ENCODE measurements around the gene SEMA4C.

Gene SEMA4C

GRCh38 chr2:96879545-96880040, 9.7 kb upstream of the SEMA4C start:
- DNase-seq: no peak

DNA sequence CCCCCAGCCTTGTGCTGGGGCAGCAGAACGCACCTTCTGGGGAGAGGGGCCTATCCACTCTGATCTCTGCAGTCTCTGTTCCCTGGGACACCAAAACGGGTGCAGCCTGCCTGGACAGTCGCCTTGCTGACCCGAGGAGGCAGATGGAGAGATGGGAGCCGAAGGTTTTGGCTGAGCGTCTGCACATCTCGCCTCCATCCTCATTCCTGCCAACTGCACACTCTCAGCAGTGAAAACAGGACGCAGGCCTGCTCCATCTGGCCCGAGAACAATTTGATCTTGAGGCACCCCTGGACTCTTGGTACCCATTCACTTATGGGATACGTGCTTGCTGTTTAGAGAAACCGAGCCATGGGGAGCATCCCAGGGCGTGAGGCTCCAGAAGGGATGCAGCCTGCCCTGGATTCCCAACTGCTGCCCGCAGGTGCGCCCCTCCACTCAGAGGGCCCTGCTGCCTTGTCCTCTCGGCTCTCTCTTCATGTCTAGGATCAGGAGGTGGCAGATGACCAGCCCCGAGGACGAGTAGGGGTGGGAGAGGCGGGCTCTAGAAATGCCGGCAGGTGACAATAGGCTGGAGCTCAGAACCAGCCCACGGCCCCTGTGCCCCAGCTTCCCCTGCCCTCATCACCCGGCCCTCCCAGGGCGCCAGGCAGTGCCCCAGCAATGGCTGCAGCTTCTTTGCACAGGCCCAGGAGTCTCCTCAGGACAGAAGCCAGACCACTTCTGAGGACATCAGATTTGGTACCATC, 9.1 kb upstream of the SEMA4C start:
- DNase-seq: no peak

GRCh38 chr2:96878171-96878570, 8.3 kb upstream of the SEMA4C start:
- no peak for DNase-seq

GRCh38 chr2:96877631-96878092, 7.8 kb upstream of the SEMA4C start:
- no peak for DNase-seq

DNA sequence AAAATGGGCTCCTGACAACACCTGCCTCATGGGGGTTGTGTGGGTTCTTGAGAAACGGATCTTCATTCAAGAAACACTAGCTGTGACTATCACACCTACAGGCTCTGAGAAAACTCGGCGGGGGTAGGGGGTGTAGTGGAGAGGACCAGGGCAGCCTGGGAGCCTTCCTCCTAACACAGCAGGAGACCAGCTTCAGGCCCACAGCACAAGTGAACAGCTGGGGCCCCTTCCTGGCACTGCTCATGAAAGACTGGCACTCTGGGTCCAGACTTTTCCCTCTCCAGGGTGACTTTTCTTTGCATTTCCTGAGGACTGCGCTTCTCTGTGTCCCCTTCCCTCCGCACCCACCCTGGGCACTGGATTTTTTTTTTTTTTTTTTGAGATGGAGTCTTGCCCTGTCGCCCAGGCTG, 7.2 kb upstream of the SEMA4C start:
- DNase-seq: no peak

DNA sequence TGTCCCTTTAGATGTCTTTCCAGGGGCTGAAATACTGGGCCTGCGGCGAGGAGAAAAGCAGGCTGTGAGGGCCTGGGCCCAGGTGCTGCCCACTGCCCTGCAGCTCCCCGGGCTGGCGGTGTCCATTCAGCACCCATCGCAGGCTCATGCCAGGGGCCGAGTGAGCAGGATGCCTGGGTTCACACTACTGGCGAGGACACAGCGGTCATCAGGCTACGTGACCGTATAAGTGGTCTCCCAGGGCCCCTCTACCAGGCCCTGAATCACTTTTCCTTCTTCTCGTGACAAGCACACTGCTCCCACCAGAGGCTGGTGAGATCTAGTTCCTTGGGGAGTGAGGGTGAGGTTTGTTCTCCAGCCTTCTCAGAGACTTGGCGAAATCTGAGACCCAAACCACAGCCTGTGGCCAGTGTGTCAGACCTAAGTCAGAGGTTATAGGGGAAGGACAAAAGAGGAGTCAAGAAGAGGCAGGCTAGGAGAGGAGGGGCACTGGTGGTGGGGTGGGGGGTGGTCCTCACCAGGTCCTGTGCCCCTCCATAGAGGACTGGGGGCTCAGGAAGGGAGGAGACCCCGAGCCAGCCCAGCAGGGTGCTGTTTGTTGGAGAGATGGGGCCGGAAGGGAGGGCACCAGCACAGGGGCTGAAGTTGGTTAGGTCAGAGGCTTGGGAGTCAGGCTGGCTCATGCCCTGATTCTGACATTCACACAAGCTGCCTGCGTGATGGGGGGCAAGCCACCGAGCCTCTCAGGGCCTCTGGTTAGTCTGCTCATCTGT, 6.6 kb upstream of the SEMA4C start:
- DNase-seq: no peak

DNA sequence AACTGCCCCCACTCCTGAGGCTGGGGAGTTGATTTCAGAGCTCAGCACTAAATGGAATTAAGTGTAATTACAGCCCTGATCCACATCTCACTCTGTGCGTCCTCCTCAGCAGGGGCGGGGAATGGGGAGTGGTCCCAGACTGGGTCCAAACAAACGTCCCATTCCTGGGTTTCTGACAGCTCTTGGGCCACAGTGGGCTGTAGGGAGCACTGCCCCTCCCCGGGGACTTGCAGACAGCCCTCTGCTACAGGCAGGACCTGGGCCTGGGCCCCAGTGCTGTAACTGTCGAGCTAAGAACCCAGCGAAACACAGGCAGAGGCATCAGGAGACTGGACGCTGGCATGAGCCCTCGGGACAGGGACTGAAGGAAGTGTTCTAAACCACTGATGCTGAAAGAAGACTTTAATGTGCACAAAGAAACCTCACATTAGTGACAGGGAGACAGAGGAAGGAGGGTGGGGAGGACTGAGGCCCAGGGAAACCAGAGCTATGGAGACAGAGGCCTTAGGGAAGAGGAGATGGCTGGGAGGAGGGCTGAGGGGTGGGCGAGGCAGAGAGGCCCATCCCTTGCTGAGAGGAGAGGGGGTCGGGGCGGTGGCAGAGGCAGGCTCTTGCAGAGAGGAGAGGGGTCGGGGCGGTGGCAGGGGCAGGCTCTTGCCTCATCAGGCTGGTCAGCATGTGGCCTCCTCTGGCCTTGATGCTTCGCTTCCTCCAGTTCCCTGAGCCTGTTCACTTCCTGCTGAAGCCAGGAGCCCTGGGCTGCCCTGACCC, 5.8 kb upstream of the SEMA4C start:
- DNase-seq: no peak

GRCh38 chr2:96874198-96874831, 4.4 kb upstream of the SEMA4C start:
- DNase-seq: peak; percentile 49

GRCh38 chr2:96873651-96874096, 3.8 kb upstream of the SEMA4C start:
- no peak for DNase-seq

GRCh38 chr2:96872591-96873349, 2.9 kb upstream of the SEMA4C start:
- peak; percentile 61 for DNase-seq

DNA sequence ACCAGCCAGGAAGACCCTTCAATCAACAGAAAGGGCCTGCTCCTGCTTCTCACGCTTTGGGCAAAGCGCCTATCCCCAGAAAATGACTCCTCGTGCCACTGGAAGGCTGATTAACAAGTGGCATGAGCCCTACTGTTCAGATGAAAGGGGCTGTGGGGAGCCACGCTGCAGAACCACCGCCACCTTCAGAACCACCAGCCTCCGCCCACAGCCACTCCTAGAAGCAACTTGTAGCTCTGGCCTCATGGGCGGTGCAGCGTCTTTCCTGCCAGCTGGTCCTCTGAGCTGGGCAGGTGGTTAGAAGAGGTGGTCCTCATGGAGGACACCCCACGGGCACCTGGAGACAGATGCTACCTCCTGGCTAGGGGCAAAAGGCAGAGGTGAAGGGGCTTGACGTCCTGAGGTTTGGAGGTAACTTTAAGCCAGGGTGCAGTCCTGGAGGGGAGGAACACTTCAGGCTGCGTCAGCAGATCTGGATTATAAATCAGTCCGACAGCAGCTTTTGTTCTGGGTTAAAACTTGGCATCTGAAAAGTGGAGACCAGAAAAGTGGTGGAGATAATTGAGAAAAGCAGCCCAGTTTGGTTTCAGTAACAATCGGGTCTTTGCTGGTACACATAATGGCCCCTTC, 861 bp upstream of the SEMA4C start:
- DNase-seq: peak; percentile 71

DNA sequence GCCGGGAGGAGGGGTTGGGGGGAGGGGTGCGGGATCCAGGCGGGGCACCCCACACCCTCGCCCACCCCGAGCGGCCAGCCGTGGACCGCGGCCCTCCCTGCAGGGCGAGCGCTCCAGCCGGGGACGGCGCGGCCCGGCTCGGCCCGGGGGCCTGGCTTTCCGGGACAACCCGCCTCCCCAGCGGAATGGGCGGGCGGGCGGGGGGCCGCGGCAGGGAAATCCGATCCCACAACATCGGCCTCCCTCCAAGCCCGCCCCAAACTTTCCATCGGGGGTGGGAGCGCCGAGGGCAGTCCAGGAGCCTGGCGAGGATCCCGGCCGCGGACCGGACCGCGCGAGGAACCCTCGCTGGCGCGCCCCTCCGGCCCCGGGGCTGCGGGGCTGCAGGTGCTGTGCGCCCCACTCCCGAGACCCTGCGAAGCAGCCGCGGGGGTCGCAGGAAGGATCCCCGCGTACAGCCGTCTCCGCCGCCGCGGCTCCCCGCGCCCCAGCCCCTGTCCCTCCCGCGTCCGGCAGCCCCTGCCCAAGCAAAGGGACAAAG, 529 bp downstream of the SEMA4C start:
- DNase-seq: peak; percentile 77

DNA sequence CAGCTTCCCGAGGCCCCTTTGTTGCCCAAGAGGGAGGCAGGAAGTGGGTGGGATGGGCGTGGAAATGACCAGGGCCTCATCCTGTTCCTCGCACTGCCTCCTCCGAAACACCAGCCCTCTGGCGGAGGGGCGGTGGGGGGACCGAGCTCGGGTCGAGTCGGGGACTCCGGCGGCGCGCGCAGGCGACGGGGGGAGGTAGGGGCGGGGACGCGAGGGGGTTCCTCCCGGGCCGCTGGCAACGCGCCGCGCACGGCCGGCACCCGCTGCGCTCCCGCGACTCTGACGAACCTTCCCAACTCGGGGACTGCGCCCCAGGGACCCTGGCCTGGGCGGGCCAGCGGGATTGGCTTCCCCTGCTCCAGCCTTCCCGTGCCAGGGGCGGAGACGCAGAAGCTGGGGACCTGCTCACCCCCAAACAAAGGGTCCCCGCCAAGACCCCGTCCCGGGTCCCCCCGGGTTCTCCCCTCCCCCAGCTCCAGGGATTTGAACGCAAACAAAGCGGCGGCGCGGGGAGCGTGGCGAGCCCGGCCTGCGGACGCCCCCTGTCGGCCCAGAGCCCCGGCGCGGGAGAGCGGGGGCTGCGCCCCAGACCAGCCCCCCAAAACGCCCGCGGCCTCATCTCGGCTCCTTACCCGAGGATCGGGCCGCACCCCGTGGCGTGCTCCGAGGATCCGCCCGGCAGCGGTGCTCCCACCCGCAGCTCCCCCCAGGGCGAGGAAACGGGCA, 1.2 kb downstream of the SEMA4C start:
- peak; percentile 92 for DNase-seq

- DNase-seq: no peak
These were observed 1.9 kb downstream of the SEMA4C start for GRCh38 chr2:96867756-96868554.

DNA sequence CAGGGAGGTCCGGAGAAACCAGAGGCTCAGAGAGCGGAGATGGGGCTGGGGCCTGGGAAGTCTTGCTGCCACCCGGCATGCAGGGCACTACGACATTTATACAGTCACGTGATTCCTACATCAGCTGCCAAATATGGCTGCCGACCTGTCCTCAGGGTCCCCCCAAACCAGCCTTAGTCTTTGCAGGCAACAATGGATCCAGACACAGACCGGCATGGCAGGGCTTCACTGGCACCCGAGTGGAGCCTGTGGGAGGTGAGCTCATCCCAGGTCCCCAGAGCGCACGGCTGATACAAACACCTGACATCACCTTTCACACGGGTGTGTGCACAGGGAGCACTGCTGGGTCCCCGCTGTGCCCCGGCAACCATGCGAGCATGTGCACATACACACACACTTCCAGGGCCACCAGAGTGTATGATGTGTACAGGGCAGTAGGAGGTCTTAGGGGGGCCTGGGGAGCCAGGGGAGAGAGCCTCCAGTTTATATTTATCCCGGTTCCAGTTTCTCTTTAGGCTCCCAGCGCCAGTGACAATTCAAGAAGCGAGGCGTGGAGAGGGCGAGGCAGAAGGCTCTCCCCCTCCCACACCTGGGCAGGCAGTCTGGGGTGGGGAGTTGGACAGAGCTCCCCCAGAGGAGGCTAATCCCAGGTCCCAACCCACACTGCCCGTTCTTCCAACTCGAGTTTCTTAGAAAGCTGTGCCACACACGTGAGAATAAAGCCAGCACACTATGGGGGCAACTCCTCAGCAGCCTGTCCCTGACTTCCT, 2.7 kb downstream of the SEMA4C start:
- DNase-seq: no peak

DNA sequence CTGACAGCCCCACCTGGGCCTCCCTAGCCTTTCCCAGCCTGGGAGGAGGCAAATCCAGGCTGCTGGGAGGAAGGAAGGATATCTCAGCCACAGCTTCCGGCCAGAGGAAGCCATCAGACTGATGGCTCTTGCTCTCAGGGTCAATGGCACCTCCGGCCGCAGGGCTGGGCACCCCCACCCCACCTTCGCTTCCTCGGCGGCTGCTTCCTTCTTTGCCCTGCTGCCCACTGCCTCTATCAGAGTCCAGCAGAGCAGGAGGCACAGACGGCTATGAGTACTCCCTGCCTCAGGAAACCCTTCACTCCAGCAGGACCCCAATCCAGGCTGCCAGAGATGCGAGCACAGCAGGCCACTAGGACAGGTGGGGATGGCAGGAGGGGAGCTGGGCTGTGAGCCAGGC, 3.3 kb downstream of the SEMA4C start:
- DNase-seq: no peak

DNA sequence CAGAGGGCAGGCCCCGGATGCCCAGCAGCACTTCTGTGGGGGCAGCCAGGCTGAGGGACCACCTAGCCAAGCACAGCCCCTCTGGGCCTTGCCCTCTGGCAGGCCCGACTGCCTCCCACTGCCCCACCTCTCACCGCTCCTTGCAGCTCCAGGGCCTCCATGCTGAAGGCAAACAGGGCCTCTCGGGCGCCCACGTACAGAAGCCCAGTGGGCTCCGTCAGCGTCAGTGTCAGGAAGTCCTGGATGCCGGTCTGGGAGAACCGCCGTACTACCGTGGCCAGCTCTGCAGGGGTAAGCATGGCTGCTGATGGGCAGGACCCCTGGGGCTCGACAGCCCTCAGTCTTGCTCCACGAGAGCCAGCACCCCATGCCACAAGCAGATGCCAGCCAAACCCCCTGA, 3.7 kb downstream of the SEMA4C start:
- no peak for DNase-seq

GRCh38 chr2:96865654-96866053, 4.2 kb downstream of the SEMA4C start:
- DNase-seq: no peak

Data from DMS53 (cell line).